Stimulated activated CD4-positive, alpha-beta T cell treated with anti-CD3 and anti-CD28 coated beads, Interleukin-15, amount 100 ng/mL, for 1 hour (primary cell): ENCODE data around the gene ZNF543.
"Not testable (repeated sequence)": the region's sequence is repeated elsewhere in the genome, so short reads cannot be mapped to it uniquely, and the experiment has no call there.

Source experiments
- DNase-seq, 2 donors: peaks; one replicate each; pipeline ENCODE4 v3.0.0-alpha.2; 2020; ENCODE audit warnings: low read depth in 1 of 2, low spot score in 1 of 2

The ZNF543 gene

DNA sequence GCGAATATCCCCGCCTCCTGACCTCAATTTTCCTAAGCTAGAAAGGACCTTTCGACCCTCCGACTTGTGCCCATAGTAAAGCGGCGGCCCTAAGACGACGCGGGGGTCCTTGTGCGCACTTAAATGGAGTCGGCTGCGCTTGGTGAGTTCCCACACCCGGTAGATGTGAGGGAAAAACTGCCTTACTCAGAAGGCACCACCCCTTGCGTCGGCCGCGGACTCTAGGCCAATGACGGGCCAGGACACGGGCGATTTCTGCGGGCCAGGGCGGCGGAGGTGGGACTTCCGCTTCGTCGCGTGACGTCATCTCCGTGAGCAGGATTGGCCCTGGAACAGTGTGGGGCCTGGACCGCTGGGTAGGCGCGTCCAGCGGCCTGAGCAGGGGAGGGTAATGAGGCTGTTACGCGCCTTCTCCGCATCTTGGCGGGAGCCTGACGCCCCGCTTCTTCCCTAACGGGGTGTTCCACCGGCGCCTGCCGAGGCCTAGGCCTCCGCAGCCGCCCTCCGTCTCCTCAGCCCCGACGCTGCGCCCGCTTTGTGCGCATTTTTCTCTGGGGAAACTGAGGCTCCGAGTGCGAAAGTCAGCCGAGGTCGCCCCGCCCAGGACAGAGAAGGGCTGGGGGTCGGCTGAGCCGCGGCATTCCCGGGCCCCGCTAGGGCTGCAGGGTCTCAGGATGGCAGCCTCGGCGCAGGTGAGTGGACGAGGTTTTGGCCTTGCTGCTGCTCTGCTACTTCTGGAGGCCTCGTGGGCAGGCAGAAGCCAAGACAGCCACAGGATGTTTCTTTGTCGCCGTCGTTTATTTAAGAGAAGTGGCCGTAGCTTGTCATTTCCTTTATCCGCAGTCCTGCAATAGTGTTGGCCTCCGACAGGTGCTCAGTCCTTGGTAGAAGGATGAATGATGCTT lies at the start of gene ZNF543:
Gene ZNF543, plus strand, starts transcription at position 293 of the 905 bp plus-strand sequence. Its CDS starts 382 bp downstream, at position 675.
- peak; percentile 79 to 85 for DNase-seq

DNA sequence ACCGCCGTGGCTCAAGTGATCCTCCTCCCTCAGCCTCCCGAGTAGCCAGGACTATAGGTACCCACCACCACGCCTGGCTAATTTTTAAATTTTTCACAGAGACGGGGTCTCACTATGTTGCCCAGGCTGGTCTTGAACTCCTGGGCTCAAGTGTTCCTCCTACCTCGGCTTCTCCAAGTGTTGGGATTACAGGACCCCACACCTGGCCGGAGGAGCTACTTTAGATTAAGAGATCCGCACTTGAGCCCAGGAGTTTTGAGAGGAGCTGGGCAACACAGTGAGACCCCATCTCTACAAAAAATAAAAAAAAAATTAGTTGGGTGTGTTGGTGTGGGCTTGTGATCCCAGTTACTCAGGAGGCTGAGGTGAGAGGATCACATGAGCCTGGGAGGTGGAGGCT lies 49.0 kb upstream of the ZNF543 start:
- DNase-seq = no peak

DNA sequence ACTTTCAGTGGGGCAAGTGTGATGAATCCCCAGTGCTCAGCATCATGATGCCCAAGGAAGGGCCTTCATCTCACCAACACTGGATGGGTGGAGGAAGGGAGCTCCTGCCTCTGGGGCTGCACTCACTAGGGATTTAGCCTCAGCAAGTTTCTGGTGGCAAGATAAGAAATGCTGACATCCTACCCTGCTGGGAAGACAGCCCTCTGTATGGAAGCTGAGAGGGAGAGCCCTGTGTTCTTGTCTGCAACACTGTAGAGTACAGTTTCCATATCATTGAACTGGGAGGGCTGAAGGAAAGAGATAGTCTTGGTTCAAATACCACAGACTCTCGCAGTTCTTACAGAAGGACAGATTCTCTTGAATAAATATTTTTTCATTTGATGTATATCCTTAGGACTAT lies 47.3 kb upstream of the ZNF543 start:
- no peak for DNase-seq

DNA sequence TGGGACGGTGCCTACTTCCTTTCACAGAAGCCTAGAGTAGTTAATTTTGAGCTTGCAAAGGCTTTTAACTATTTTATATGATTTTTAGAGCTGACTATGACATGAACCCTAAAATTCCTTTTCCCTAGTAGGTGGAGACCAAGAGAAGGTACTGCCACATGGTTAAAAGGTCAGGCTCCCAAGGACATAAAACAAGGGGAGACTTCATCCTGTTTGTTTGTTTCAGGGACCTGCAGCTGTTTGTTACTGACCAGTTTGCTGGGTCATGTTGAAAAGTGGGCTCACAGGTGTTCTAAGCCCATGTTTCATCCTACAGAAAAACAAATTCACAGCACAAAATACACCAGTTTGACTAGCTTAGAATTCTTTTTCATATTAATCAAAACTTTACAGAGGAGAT lies 43.8 kb upstream of the ZNF543 start:
- no peak for DNase-seq

DNA sequence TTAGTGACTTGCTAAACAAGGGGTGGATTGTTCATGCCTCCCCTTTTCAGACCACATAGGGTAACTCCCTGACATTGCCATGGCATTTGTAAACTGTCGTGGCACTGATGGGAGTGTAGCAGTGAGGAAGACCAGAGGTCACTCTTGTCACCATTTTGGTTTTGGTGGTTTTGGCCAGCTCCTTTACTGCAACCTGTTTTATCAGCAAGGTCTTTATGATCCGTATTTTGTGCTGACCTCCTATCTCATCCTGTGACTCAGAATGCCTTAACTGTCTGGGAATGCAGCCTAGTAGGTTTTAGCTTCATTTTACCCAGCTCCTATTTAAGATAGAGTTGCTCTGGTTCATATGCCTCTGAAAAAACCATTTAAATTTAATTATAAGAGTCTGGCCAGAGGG lies 41.8 kb upstream of the ZNF543 start:
- DNase-seq = not testable (repeated sequence)

DNA sequence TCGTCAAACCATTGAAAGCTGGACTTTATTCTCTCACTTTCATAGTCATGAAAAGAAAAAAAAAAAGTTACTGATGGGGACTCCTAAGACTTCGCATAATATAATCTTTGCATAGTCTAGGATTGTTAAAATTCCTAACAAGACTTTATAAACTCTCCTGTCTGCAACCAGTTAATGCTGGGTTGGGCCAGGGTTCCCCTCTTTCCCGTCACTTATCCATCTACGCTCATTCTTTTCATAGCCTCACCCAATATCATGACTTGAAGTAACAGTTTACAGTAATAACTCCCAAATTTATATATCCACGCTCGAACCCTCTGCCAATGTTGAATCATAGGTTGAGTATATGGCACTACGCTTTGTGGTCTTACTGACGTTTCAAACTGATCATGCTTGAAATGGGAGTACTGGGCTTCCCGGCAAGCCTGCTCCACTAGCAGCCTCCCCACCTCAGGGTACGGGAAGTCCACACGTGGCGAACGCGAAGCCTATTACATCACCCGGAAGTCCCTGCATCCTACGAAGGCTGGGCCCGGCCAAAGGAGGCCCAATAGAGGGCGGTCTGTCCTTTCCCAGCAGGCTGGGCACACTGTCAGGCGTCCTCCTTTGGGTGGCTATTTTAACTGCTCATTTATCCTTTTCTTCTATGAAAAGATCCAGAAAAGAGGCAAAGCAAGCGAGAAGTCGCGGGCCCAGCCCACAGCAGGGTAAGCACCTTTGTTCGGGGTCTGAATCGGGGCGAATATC lies 40.7 kb upstream of the ZNF543 start:
- peak; percentile 57 to 64 for DNase-seq

DNA sequence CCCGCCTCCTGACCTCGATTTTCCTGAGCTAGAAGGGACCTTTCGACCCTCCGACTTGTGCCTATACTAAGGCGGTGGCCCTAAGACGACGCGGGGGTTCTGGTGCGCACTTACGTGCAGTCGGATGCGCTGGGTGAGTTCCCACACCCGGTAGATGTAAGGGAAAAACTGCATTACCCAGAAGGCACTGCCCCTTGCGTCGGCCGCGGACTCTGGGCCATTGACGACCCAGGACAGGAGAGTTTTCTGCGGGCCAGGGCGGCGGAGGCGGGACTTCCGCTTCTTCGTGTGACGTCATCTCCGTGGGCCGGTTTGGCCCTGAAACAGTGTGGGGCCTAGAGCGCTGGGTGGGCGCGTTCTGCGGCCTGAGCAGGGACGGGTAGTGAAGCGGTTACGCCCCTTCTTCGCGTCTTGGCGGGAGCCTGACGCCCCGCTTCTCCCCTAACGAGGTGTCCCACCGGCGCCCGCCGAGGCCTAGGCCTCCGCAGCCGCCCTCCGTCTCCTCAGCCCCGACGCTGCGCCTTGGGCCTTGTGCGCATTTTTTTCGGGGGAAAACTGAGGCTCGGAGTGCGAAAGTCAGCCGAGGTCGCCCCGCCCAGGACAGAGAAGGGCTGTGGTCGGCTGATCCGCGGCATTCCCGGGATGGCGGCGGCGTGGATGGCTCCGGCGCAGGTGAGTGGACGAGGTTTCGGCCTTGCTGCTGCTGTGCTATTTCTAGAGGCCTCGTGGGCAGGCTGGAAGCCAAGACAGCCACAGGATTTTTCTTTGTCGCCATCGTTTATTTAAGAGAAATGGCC lies 39.9 kb upstream of the ZNF543 start, which contains the start of gene ZNF460:
Gene ZNF460, plus strand, starts transcription at position 321 of the 797 bp plus-strand sequence. Its CDS starts 322 bp downstream, at position 643.
- DNase-seq = peak; percentile 90 to 96

DNA sequence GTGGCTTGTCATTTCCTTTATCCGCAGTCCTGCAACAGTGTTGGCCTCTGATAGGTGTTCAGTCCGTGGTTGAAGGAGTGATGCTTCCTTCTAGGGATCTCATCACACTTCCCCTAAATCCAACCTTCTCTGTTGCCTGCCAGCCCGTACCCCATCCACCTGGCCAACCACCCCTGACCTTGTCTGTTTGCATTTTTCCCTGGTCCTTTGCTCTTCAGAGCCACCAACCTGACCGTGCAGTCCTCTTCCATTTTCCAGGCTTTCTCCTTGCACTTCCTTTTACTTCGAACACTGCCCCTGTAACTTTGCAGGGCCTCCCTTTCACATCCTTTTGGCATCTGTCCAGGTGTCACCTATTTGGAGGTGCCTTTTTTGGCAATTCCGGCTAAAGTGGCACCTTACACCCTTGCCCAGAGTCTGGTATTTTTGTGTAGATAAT lies 39.3 kb upstream of the ZNF543 start:
- no peak for DNase-seq

DNA sequence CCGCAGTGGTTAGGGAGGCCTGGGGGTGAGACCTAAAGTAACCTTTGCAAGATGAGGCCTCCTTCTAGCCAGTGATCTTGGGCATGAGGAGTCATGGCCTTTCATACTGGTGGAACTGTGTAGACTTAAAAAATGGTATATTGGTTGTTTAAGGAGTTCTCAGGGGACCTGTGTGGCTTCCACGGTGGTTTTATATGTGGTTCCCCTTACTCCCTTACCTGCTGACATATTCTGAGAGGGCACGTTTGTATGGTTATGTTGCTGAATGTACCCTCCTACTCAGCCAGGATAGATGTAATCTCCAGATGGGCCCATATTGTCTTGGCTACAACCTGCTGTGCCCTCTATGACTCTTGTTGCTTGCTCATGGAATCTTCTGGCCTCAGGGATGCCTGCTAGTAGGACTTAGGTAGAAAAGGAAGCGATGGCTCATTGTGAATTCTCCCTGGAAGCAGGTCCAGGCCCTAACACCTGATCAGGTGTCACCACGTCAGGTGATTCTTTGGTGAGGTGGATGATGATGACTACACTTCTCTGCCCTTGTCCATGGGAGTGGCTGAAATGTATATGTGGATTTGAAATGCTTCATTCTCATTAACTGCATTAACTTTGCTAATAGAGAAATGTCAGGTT lies 38.1 kb upstream of the ZNF543 start:
- no peak for DNase-seq

DNA sequence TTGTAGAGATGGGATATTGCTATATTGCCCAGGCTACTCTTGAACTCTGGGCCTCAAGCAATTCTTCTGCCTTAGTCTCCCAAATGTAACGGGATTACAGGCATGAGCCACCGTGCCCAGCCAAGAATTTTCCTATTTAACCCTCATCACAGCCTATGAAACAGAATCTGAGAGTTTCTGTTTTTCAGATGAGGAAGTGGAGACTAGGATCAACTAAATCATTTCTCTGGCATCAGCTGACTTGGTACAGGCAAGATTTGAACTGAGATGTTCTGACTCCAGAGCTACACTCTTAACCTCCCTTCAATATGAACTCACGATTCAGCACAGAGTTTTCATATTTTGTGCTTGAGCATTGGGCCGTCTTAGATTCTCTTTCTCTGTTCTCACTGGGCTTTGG lies 31.9 kb upstream of the ZNF543 start:
- no peak for DNase-seq

DNA sequence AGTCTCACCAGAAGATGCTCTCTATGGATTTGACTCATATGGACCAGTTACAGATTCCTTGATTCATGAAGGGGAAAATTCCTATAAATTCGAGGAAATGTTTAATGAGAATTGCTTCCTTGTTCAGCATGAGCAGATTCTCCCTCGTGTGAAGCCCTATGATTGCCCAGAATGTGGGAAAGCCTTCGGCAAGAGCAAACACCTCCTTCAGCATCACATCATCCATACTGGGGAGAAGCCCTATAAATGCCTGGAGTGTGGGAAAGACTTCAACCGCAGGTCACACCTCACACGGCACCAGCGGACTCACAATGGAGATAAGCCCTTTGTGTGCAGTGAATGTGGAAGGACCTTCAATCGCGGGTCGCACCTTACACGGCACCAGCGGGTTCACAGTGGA lies 29.3 kb upstream of the ZNF543 start:
- DNase-seq = no peak

DNA sequence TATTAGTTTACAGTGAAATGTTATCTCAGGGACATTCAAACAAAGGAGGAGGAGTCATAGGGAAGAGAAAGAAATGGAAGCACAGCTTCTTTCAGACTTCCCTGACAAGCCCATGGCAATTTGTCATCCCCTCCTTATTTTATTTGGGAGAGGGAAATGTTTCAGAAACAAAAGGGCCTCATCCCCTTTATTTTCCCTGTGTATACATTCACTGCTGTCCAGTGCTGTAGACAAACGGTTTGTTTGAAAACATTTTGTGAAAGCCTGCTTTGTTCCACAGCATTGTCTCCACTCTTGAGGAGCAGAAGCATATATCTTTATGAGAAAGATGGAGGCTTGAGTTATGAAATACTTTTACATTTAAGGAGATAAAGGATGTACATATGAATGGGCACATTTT lies 27.7 kb upstream of the ZNF543 start:
- no peak for DNase-seq

DNA sequence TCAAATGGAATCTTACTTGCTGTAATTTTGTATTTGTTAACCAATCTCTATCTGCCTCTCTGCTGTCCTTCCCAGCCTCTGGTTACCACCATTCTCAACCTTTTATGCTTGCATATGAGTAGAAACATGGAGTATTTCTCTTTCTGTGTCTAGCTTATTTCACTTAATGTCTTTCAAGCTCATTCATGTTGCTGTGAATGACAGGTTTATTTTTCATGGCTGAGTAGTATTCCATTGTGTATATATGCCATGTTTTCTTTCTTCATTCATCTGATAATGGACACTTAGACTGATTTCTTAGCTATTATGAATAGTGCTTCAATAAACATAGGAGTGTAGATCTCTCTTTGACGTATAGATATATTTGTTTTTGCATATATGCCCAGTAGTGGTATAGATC lies 26.6 kb upstream of the ZNF543 start:
- DNase-seq = no peak

DNA sequence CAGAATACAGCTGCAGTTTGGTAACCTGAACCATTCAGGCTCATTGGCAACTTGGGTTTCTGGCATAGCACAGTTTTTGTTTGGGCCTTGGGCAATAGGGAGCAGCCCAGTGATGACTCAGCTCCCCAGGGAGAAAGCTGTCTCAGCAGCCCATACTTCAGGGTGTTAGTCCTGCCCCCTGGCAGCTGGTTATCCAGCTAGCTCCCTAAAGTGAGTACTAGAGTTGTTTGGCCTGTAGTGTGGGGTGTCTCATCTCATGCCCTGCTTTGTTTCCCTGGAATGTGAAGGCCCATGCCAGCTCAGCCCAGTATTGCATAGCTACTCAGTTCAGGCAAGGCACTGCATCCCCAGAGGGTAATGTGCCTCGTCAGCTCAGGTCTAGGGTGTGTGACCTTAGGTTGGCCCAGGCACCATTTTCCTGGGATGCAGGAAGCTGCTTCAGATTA lies 18.2 kb upstream of the ZNF543 start:
- DNase-seq = no peak

DNA sequence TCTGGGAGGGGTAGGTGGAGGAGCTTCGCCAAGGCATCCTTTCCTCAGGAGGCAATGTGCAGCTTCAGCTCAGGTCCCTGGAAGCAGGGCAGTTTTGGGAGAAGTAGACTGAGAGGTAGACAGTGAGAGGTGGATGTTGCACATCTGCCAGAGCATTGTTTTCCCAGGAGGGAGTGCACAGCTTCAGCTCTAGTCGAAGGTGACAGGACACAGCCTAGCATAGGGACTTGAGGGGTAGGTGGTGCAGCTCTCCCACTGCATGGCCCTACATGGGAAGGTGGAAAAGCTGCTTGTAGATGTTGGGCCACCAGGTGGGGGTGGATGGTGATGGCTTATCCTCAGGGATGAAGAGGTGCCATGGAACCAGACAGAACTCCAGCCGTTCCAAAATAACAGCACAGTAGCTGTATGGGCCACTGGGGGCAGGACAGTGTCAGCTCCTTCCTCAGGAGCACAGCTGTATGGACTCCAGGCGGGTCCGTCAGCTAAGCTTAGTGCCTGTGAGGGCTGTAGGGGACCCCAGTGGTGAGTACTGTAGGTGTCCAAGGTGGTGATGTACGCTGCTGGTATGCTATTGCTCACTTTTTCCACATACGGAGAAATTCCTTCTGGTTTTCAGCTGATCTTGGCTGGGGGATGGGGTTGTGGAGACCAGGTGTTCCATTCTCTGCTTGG lies 17.4 kb upstream of the ZNF543 start:
- DNase-seq = no peak

DNA sequence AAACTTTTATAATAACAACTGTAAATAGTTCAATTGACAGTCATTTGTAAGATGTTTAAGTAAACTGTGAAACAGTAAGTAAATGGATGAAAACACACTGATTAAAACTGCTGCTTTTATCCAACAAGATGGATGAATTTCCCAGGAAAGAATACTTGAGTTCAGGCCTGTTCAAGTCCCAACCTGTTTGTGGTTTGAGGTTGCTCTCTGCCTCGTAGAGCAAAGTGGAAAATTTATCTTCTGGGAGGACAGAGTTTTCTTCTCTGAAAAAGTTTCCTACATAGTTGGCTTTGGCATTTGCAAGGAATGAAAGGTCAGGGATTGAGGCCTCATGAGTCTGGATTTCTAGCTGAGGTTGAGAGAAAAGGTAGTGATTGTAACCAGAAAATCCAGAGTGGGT lies 15.2 kb upstream of the ZNF543 start:
- DNase-seq = no peak

DNA sequence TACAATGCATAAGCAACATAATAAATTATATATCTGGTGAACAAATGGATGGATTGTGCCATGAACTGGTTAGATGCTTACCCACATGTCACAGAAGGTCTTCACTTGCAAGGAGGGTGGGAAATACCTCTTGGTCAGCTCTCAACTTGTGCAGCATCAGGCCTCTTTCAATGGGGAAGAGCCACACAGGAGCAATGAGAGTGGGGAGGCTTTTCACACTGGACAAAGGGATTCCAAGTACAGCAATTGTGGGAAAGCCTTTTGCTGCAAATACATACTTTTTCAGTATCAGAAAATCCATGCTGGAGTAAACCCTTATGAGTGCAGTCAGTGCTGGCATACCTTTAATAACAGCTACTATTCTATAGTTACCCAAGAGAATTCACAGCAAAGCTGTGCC lies 11.8 kb upstream of the ZNF543 start:
- no peak for DNase-seq

DNA sequence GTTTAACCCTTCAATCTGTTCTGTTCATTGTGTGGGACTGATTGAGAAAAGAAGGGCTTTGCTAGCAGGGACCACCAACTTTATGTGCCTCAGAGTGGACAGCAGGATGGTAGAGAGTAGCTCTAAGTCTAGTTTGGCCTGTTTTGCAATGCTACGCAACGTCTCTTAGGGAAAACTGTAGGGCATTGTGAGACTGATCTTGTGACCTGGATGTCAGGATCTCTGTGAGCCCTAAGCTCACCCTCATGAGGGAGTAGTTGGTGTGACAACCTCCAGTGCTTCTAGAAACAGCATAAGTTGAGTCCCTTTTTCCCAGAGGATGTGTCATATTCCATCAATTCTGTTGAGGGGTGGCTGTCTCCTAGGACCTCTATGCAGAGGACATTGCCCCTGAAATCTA lies 9.5 kb upstream of the ZNF543 start:
- DNase-seq = no peak

DNA sequence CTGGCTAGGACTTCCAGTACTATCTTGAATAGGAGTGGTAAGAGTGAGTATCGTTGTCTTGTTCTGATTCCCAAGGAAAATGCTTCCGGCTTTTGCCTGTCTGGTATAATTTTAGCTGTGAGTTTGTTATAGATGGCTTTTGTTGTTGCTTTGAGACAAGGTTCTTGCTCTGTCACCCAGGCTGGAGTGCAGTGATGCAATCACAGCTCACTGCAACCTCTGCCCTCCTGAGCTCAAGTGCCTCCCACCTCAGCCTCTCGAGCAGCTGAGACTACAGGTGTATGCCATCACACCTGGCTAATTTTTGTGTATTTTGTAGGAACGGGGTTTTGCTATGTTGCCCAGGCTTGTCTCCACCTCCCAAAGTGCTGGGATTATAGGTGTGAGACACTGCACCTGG lies 6.1 kb upstream of the ZNF543 start:
- DNase-seq = no peak

DNA sequence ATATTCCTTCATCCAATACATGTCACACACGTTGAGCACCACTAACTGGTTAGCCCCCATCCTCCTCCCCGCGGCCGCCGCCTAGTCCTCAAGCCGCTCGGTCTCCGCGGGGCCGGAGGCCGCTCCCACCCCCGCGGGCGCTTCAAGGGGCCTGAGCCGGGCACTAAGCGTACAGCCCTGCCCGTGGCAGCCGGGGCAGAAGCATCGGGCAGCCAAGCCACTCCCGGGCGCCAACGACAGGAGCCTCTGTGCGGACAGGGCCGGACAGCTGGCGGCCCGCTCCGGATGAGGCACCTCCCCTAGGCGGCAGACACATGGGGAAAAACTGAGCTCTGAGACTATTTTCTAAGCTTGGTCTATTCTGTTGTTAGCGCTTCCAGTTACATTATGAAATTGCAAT lies 2.8 kb upstream of the ZNF543 start:
- no peak for DNase-seq
